ENCODE measurements around the gene RNU1-2. TPM values are rescaled to one million over a fixed set of nuclear protein-coding genes. Genes with fewer than 3 reads are reported as not detected.
"Not testable (repeated sequence)": the region's sequence is repeated elsewhere in the genome, so short reads cannot be mapped to it uniquely, and the experiment has no call there.

Gene RNU1-2
- total RNA-seq, 1 donor from 2014 or later, result 1,358 TPM

- peak; percentile 84 for DNase-seq (ENCODE audit: low spot score)
Measured at GRCh38 chr1:16888860-16889816, 6.6 kb upstream of the RNU1-2 start.

DNA sequence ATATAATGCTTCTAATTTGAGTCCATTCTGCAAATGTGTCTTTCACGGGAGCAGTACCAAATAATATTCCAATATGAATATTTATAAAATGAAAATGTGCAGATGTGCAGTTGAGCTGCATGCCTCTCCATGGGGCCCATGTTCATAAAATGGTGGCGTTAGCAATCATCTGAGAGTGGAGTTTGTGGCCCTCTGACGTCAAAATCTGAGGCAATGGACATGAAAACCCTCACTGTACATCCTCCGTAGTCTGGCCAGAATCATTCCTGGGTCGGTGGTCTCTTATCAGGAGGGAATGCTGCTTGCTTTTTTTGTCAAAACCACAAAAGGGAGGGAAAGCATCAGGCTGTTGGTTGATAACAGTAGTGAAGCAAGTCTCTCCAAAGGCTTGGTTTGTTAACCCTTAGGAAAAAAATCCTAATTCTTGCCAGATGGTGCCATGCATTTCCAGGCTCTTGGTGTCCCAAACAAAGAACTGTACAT, 5.2 kb upstream of the RNU1-2 start:
- not testable (repeated sequence) for DNase-seq (ENCODE audit: low spot score)

DNA sequence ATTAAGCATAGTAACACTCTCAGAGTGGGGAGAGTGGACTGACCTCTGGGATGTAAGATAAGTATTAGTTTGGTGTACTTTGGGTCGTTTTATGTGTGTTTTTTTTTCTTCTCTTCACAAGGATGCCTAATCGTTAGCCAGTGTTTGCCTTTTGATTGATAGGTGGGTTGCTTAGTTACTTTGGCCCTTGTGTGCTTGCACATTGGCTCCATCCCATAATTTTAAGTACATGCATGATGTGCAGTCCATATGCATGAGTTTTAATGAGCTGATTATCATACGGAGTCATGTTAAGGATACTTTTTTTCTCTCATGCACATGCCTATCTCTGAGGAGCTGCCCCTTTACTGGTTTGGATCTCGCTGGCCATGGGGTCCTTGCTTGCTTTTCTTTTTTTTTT, 4.7 kb upstream of the RNU1-2 start:
- DNase-seq (ENCODE audit: low spot score), result not testable (repeated sequence)

DNA sequence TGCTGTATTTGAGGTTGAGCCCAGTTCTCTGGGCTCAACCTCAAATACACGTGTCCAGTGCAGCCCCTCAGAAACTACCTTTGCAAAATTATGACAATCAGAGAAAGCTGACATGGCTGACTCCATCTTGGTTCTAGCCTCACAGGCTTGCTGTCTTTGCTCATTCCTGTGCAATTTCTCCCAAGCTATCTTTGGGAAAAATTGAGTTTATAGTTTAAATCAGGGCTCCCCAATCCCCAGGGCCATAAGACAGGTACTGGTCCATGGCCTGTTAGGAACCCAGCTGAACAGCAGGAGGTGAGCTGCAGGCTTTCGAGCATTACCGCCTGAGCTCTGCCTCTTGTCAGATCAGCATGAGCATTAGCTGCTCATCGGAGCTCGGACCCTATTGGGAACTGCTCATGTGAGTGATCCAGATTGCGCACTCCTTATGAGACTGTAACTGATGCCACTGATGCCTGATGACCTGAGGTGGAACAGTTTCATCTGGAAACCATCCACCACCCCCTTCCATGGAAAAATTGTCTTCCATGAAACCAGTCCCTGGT, 2.7 kb upstream of the RNU1-2 start:
- DNase-seq (ENCODE audit: low spot score), result not testable (repeated sequence)

- not testable (repeated sequence) for DNase-seq (ENCODE audit: low spot score)
Measured at GRCh38 chr1:16893796-16894195, 2.0 kb upstream of the RNU1-2 start.

GRCh38 chr1:16894338-16894737, 1.4 kb upstream of the RNU1-2 start:
- not testable (repeated sequence) for DNase-seq (ENCODE audit: low spot score)

- DNase-seq (ENCODE audit: low spot score), result not testable (repeated sequence)
Measured at GRCh38 chr1:16895233-16895597, 565 bp upstream of the RNU1-2 start.

DNA sequence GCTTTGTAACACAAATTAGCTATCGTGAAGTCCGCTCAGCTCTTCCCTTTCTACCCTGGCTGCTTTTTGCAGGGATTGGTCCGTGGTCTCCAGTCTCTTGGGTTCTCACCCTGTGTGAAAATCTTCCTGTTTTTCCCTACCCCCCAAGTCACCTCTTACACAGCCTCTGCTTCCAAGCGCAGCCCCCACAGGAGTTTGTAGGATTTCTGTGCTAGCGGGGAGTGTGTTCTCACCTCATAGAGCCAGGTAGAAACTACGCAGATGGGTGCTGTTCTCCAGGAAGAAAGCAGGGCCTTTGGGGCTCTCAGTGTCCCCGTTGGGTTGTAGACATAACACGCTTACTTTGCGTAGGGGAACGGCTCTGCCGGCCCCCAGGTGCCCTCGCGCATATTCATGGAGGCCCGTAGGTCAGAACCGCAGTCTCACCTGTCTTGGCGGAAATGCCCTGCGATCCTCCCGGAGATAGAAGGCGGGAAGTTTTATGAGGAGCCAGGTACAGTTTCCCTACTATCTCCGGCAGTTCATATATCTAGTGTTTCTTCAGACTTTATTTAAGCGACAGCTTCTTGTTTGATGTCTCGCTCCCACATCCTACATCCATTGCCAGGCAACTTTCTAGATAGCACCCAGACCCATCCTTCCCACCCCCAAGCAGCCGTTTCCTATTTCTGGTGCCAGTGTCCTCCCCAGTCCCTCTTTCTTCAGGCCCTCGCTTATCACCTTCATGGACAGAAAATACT, 706 bp downstream of the RNU1-2 start:
- DNase-seq (ENCODE audit: low spot score), result peak; percentile 28

- not testable (repeated sequence) for DNase-seq (ENCODE audit: low spot score)
Measured at GRCh38 chr1:16897653-16898052, 1.9 kb downstream of the RNU1-2 start.

DNA sequence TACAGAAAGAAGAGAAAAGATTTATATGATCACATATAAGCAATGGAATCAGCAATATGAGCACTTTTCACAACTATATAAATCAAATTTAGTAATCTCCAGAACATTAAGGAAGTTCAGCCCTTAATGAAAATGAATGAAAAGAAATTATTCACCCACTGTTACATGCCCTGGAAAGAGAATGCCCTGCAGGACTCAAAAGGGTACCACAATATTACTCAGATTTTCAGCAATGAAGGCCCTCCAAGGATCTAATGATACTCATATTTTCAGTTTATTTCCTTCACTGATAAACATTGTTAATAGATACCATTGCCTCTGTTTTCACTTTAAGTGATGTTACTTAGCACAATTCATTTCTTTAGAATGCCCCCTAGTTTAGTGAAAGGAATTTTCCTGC, 2.5 kb downstream of the RNU1-2 start:
- DNase-seq (ENCODE audit: low spot score), result not testable (repeated sequence)

GRCh38 chr1:16899020-16899419, 3.2 kb downstream of the RNU1-2 start:
- DNase-seq (ENCODE audit: low spot score), result not testable (repeated sequence)

DNA sequence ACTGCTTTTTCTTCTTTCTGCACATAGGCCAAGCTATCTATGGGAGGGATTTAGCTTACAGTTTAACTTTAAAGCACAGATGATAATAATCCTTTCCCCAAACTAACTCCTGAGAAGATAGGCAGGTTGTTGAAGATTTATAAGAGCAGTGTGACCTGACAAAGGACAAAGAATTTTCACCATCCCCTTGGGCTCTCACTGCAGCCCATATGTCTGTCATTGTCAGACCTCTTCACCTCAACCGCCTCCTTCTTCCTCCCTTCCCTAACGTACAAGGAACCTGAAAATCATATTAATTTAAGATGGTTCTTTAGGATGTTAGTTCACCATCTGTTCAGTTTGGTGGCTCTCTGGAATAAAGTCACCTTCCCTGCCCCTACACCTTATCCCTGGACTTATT, 5.0 kb downstream of the RNU1-2 start:
- no peak for DNase-seq (ENCODE audit: low spot score)

DNA sequence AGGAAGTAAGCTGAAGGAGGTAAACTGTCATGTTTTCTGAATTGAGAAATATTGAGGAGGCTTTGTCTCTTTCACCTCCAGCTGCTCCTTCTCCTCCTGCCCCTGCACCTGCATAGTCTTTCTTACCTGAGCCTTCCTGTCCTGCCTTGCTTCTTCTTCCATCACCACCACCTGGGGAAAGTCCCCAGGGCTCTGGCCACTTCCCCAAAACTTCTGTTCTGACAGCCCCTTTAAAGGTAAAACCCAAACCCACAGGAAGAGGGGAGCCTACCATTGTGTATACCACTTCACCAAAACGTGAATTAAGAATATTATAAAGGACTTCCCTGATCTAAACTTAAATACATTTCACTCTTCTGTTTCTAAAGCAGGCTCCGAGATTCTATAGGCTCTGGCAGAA, 5.6 kb downstream of the RNU1-2 start:
- not testable (repeated sequence) for DNase-seq (ENCODE audit: low spot score)

GRCh38 chr1:16903054-16903453, 7.3 kb downstream of the RNU1-2 start:
- DNase-seq (ENCODE audit: low spot score), result no peak

DNA sequence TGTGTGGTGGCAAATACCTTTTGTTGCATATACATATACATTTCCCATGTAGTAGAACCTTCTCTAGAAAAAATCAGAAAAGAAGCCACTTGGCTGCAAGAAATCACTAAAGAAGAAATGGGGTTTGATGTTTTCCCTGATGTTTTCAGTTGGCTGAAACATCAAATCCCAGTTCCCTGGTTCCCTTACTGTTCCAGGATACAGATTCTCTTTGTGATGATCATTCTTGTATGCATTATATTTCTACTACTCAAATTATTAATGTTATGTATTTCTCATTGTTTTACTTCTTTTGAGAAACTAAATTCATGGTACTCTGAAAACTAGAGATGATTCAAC, 7.6 kb downstream of the RNU1-2 start:
- DNase-seq (ENCODE audit: low spot score), result no peak

GRCh38 chr1:16904560-16905109, 8.9 kb downstream of the RNU1-2 start:
- DNase-seq (ENCODE audit: low spot score), result peak; percentile 96

DNA sequence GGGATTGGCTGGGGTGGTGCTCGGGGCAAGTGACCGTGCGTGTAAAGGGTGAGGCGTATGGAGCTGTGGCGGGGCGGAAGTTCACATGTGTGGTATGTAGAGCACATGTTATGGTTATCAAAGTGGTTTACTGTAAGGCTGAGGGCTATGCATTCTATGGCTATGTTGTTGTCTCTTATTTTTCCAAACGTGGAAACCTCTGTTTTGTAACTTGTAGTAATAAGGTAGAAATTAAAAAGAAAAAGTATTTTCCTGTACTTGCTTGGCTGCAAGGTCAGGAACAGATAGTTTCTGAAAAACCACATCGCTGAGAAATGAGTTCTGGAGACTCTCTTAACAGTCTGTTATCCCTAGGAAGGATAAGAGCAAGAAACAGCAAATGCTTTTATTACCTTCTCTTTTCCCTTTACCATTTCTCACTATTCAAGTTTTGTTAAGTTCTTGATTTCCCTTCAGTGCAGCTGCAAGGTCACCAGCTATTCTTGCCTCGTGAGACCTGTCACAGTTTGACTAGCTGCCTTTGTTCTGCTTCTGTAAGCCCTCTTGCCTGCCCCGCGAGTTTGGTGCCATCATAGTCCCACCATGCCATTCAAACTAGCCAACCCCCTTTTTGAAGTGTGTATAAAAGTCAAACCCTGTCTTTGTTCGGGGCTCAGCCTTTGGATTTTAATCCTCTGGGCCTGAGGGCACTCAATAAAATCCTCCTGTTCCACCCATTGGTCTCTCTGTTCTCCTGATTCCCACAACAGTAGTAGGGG, 9.5 kb downstream of the RNU1-2 start:
- no peak for DNase-seq (ENCODE audit: low spot score)

DNA sequence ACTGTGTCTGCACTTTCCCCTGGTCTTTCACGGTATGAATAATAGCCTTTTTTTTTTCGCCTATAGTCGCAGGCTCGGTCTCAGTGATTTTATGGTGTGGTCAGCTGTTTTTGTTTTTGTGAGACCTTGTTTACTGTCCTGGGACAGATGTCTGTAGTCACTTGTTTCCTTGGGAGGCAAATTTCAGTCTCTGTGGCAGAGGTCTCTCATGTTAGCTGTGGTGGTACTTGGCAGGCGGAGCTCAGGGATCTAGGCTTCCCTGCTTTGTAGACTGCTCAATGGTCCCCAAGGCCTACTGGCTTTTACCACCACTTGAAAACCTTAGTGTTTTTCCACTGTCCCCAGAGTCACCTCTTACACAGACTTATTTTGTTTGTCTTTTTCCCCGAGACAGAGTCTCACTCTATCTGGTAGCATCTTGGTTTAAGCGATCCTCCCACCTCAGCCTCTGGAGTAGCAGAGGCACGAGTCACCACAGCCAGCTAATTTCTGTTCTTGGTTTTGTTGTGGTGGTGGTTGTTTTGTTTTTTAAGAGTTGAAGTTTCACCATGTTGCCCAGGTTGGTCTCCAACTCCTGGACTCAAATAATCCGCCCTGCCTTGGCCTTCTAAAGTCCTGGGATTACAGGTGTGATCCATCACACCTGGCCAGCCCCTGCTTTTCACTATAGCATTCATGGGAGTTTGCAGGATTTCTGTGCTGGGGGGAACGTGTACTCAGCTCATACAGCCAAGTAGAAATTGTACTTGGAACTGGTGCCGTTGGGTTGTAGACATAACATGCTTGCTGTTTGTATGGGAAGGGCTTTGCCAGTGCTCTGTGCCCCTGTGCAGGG, 10.3 kb downstream of the RNU1-2 start:
- DNase-seq (ENCODE audit: low spot score), result no peak

DNA sequence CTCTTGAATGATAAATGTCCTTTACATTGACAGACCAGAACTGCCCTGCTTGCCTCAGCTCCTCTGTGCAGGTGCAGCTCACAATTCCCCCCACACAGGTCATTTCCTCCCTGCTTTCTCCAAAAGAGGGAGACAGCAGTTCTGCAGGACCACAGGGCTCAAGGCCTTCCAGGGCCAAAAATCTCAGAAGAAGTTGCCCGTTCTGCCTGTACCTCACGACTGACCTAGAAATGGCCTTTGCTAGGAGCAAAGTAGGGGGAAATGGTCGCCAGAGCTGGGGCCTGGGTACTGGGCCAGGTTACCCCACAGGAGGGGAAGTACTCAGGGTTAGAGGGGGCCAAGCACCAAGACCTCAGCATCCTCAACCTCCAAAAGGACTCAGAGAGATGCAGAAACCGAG, 11.1 kb downstream of the RNU1-2 start:
- DNase-seq (ENCODE audit: low spot score), result no peak

All from mucosa of gallbladder (tissue), 1 donor.